Glomerular endothelial cell (primary cell): Measurements from ENCODE around the gene ZNF740. TPM values are rescaled to one million over a fixed set of nuclear protein-coding genes. Genes with fewer than 3 reads are reported as not detected.

Experiments
- DNase-seq: peaks from one replicate; pipeline ENCODE4 v3.0.0-alpha.2; 2011; ENCODE audit warnings: low read depth, low spot score; ENCODE audit errors: extremely low read depth
- total RNA-seq: library from RNA; depleted of rRNA; stranded (reverse); fragments of >200 nt; gene quantifications from 2 replicates; pipeline ENCODE4 v1.2.3, GENCODE V29; 2015

The ZNF740 gene
- total RNA-seq, 1 donor from 2014 or later, result 9.2 TPM

- no peak for DNase-seq
Observed at GRCh38 chr12:53212931-53213330, 32.4 kb downstream of the ZNF740 start.

DNA sequence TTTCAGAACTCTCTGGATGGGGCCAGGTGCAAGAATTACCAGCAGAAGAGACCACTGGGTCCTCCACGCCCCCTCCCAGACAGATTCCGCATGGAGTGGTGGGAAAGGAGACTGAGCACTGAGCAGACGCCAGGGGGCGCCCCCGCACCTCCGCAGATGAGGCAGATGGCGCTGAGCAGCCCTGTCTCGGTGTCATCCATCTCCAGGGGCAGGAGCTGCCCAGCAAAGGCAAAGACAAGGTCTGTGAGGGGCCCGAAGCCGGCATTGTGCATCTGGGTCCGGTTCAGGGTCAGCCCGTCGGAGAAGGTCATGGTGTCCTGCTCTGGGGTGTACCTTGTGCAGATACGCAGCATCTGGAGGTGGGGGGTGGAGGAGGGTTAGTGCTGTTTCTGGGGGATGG is 32.8 kb downstream of the ZNF740 start:
- DNase-seq, result no peak

- DNase-seq, result no peak
Observed at GRCh38 chr12:53214221-53214620, 33.7 kb downstream of the ZNF740 start.

DNA sequence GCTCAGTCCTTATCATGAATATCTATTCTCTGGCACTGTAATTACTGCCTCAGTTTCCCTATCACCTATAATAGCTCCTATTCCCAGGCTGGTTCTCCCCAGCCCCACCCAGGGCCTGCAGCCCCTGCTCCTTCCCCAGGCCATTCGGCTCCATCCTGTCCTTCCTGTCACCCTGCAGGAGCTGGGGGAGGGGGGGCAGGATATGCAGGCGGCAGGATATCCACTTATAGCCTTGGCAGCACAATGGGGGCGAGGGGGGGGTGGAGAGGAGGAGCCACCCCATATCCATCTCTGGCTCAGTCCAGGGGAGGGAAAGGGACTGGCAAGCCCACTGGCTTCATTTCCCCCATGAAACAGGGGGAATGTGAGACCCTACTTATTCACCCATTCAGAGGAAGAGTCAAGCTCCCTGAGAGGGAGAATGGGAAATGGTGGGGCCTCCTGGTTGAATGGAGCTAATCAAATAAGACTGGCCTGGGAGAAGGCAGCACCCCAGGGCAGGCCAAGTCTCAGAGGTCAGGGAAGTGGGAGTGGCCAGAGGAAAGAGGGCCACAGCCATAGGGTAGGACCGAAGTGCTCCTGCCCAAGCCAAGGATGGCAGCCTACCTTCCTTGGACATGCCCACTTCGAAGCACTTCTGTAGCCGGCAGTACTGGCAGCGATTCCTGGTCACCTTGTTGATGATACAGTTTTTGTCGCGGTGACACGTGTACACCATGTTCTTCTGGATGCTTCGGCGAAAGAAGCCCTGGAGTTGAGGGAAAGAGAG is 34.3 kb downstream of the ZNF740 start:
- DNase-seq, result no peak

GRCh38 chr12:53215497-53215896 is 35.0 kb downstream of the ZNF740 start:
- no peak for DNase-seq

DNA sequence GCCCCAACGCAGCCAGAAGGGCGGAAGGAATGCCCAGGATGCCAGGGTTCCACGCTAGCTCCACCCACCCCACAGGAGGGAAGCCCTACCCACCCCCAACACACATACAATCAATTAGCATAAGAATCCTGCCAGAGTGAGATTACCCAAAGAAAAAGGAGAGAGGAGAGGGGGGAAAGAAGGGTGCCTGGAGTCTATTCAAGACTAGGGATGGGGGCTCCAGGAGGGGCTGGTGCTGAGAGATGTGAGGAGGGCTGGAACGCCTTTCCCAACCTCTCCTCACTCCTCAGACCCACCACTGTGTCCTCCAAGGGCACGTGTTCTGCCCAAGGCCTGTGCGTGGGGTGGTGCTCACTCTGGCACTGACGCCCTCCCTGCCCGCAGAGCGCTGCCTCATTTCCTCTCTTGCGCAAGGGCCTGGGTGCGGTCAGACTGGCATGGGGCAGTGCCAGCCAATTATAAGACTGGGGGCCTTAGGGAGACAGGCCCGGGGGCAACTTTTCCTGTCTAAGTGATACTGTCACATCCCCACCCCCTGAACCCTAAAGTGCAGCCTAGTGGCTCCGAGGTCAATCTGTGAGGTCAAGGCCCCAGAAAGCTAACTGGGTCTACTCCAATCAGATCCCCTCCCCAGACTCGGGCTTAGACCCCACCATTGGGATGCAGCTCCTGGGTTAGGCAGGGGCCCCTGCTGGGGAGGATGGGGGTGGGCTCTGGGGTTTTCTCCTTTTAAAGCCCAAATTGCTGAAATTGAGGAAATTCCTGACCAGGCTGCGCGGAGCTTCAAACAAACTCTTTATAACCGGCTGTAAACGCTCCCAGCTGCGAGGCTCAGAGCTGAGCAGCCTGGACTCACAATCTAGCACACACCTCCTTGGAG is 36.8 kb downstream of the ZNF740 start:
- no peak for DNase-seq

GRCh38 chr12:53217931-53218307 is 37.4 kb downstream of the ZNF740 start:
- no peak for DNase-seq

DNA sequence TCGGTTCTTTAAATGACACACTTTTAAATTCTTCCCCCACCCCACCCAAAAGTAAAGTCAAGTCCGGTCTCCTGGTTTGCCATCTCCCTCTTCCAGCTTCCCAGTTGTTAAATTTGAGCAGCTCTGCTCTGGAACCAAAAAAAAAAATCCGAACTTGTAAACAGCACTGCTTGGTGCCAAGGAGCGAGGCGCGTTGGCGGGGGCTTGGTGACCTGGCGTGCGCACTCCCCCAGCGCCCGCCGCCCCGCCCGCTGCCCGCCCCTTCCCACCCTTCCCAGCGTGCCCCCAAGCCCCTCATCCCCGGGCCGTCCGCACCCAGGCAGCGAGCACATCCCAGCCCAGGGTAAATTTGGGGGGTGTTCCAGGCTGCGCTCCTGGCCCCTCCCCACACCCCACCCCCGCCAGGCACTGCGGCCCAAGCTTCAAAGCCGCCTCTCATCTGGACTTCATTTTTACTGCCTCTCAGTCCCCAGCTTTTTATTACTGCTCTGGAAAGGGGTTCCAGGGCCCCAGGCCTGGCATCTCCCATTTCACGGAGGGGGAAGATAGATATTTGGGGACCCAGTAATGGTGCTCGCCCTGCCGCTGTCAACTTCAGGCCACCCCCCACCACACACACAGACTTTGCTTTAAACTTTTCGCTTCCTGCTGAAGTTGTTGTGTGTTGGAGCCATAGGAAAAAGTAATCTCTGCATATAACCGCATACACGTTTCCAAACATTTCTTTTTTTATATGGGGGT is 38.2 kb downstream of the ZNF740 start:
- DNase-seq, result no peak

DNA sequence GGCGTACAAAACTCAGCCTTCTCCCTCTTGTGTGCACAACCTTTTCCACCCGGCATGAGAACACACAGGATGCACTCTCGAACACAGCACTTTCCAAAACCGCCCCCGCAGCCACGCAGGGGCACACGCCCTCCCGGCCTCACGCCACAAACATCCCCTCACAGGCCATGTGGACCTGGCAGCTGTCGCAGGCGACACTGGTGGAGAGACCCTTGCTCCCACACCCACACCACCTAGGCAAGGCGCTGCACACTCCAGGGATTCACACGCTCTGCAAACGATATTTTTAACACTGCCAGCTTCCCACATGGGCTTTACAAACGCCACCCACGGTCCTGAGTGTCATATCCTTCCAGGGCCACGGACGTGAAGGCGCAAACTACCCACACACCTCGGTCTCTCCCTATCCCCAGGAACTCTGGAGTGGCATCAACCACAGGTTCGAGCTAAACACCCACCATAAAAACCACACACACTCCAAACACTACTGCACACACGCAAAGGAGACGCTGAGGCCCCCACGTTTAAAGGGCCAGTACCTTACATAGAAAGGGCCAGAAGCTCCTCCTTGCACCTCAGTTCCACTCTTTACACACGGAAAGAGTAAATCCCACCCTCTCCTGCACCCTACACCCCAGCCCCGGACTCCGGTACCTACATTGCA is 38.9 kb downstream of the ZNF740 start:
- no peak for DNase-seq

GRCh38 chr12:53219956-53220693 is 39.6 kb downstream of the ZNF740 start:
- DNase-seq, result no peak

DNA sequence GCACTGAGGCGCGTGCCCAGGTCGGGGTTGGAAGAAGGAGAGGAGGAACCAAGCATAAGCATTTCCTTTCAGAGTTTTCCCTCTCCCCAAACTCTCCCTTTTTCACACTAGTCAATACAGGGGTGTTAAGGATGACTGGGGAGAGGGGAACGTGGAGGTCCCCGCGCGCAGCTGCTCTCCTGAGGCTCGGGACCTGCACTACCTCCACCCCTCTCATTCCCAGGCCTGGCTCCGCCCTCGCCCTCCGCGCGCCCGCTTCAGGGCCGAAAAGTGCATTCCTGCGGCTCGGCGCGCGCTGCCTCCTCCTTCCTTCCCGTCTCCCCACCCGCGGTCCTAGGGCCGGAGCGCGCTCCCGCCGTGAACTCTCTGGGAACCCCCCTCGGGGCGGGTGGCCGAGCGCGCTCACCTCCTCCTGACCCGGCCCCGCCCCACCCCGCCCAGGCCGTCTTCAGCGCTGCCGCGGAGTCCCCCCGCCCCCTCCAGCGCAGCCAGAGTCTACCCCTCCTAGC is 40.2 kb downstream of the ZNF740 start:
- peak; percentile 25 for DNase-seq

DNA sequence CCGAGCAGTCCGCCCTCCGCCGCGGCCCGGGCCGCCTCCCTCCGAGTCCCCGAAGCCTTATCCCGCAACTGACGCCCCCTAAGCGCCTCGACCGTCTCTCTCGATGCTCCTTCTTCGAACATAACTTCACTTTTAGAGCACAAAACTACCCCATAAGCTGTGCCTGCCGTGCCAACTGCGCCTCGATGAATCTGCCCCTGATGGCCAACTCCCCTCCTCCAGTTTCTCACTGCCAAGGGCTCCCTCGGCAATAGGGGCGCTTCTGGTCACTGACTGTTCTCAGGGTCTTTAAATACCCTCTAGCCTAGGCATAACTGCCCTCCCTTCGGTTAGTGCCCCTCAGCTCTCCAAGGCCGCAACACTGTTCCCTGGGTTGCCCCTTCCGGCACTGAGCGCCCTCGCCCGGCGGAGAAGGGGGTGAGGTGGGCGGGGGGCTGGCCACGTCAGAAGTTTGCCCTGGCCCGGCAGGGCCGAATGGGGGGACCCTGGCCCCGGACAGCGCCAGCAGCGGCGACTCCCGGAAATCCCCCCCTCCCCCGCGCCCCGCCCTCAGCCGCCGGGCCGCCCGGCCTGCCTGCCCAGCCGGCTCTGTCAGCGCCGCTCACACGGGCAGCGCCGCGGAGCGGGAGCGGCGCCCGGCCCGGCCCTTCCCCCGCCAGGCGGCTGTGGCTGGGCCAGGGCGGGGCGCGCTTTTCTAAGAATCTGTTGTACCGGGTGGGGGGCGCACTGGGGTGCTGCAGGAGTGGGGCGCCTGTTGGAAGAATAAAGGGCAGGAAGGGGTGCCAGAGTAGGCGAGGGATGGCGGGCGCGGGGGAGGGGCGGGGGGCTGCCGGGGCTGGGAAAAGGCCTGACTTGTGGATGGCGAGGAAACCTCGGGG is 40.9 kb downstream of the ZNF740 start:
- DNase-seq, result no peak

DNA sequence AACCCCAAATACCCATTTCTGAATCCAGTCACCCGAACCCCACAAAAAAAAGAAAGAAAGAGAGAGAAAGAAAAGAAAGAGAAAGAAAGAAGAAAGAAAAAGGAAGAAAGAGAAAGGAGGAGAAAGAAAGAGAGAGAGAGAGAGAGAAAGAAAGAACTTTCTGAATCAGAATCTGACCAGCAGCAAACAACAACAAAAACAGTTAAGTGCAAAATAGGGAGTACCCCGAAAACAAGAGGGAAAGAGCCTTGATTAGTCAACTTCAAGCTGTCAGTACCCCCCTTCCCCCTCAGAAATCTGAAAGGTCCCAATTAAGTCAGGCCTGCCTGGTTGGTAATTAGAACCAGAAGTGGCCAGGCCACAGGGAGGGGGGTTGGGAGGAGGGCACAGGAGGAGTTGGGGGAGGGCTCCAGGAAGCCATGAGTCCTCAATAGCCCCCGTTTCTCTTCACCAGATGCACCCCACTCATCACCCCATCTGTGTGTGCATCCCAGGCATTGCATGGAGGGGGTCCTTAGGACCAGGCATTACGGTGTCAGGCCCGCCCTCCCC is 41.7 kb downstream of the ZNF740 start:
- DNase-seq, result no peak

- DNase-seq, result no peak
Observed at GRCh38 chr12:53222806-53223261, 42.3 kb downstream of the ZNF740 start.

GRCh38 chr12:53223389-53224060 is 43.0 kb downstream of the ZNF740 start:
- DNase-seq, result no peak

DNA sequence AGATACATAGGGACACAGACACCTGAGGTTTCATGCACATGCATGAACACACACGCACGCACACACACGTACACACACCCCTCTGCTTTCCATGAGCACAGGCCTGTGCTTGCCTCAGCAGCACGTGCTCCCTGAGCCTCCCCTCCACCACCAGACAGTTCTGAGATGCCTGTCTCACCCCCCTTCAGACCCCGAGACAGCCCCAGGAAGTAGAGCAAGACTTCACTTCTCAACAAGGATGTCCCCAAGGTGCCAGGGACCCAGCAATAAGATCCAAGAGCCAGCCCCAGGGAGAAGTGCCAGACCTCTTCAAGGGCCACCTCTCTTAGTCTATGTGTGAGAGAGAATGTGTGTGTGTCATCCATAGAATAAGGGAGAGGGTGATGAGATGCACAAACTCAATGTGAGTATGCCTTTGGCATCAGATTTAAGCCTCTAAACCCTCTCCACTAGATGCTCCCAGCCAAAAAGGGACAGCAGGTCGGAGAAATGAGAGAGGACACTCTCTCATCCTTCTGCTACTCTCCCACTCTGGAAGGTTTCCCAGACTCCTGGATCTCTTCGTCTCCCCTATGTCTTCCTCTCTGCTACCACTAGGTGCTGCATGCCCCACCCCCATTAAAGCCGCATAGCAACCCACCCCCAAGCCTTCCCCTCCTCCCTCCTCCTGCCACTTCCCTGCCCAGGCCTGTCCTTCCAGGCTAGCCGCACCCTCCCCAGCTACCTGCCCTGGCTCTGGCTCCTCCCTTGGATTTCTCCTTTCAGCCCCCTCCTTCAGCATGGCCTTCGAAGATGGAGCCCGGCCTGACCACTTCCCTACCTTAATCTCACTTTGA is 43.8 kb downstream of the ZNF740 start:
- DNase-seq, result no peak
